Amniotic epithelial cell (primary cell): ENCODE data around the gene OR1A2.
"Not testable (repeated sequence)": the region's sequence is repeated elsewhere in the genome, so short reads cannot be mapped to it uniquely, and the experiment has no call there.

Experiments used
- DNase-seq: peaks from one replicate; pipeline ENCODE4 v3.0.0-alpha.2; 2010; ENCODE audit warnings: low read depth

Gene OR1A2, protein sequence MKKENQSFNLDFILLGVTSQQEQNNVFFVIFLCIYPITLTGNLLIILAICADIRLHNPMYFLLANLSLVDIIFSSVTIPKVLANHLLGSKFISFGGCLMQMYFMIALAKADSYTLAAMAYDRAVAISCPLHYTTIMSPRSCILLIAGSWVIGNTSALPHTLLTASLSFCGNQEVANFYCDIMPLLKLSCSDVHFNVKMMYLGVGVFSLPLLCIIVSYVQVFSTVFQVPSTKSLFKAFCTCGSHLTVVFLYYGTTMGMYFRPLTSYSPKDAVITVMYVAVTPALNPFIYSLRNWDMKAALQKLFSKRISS

GRCh38 chr17:3197219-3197618 is at the start of gene OR1A2:
OR1A2 (plus strand) TSS chr17:3197519; CDS start chr17:3197519, 0 bp downstream.
- no peak for DNase-seq

GRCh38 chr17:3157218-3157617 is 40.1 kb upstream of the OR1A2 start:
- no peak for DNase-seq

- no peak for DNase-seq
Measured at GRCh38 chr17:3167574-3167973, 29.7 kb upstream of the OR1A2 start.

GRCh38 chr17:3189961-3190360 is 7.4 kb upstream of the OR1A2 start:
- no peak for DNase-seq

- no peak for DNase-seq
Measured at GRCh38 chr17:3207367-3207766, 10.0 kb downstream of the OR1A2 start, which contains the start of gene OR1A1. OR1A1 (plus strand) TSS chr17:3207667; CDS start chr17:3215621, 7,954 bp downstream.

DNA sequence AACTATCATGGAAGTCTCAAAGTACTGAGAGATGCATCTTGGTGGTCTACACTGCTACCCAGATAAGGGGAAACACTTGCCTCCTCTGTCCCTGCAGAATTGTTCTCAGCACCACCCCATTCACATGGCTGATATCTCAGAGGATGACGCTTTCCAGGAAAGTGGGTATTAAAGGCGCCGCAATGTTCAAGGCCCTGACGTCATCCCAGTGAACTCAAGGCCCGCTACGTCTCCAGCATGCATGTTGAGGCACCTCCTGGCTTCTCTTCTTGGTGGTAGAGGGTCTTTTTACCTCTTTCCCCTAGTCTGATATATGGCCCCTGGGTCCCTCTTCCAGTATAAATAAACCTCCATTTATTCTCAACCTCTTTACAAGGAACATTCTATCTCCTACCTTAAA is 11.2 kb downstream of the OR1A2 start:
- no peak for DNase-seq

GRCh38 chr17:3213001-3213400 is 15.7 kb downstream of the OR1A2 start:
- no peak for DNase-seq

GRCh38 chr17:3213587-3213986 is 16.3 kb downstream of the OR1A2 start:
- DNase-seq = no peak

GRCh38 chr17:3219978-3220377 is 22.7 kb downstream of the OR1A2 start:
- not testable (repeated sequence) for DNase-seq

DNA sequence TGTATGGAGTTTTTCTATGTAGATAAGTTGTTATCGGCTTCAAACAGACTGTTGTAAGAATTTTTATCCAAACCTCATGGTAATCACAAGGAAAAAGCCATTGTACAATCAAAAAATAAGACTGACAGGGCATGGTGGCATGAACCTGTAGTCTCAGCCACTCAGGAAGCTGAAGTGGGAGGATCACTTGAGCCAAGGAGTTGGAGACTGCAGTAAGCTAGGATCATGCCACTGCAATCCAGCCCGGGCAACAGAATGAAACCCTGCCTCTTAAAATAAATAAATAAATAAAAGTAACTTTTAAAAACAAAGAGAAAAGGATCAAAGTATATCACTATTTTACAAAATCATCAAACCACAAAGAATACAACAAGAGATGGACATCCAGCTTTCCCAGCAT is 24.5 kb downstream of the OR1A2 start:
- DNase-seq = no peak

GRCh38 chr17:3222505-3222904 is 25.2 kb downstream of the OR1A2 start:
- no peak for DNase-seq

GRCh38 chr17:3224721-3225352 is 27.5 kb downstream of the OR1A2 start:
- not testable (repeated sequence) for DNase-seq

DNA sequence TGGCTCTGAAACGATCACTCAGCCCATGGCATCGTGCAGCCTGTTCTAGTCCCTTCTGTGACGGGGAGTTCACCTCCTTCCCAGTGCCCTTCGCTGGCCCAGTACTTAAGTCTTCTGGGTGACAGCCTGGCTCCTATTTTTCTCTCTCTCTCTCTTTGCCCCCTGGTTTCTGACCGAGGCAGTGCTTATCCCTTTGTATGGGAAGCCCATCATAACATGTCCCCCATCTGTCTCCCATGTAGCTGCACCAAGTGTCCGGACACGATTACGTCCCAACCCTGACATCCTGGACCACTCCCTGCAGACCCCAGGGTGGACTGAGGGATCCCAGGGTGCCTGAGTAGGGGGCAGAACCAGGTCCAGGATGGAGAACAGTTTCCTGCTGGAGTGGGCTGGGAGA is 35.0 kb downstream of the OR1A2 start:
- not testable (repeated sequence) for DNase-seq

GRCh38 chr17:3238685-3239084 is 41.4 kb downstream of the OR1A2 start:
- not testable (repeated sequence) for DNase-seq

DNA sequence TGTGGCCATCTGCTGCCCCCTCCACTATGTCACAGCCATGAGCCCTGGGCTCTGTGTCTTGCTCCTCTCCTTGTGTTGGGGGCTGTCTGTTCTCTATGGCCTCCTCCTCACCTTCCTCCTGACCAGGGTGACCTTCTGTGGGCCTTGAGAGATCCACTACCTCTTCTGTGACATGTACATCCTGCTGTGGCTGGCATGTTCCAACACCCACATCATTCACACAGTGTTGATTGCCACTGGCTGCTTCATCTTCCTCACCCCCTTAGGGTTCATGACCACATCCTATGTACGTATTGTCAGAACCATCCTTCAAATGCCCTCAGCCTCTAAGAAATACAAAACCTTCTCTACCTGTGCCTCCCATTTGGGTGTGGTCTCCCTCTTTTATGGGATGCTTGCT is 43.7 kb downstream of the OR1A2 start:
- not testable (repeated sequence) for DNase-seq

GRCh38 chr17:3244841-3245240 is 47.5 kb downstream of the OR1A2 start:
- not testable (repeated sequence) for DNase-seq
